GM19239 (cell line): ENCODE data around the gene USP3.

Experiments
- DNase-seq: peaks from one replicate; pipeline ENCODE4 v3.0.0; 2011; ENCODE audit warnings: low spot score; ENCODE audit not compliant: insufficient read length
- FAIRE-seq: peaks from 2 replicates; lab custom pipeline; 2011; peaks lifted over from hg19 to GRCh38; lab: Jason Lieb, UNC

Gene USP3

DNA sequence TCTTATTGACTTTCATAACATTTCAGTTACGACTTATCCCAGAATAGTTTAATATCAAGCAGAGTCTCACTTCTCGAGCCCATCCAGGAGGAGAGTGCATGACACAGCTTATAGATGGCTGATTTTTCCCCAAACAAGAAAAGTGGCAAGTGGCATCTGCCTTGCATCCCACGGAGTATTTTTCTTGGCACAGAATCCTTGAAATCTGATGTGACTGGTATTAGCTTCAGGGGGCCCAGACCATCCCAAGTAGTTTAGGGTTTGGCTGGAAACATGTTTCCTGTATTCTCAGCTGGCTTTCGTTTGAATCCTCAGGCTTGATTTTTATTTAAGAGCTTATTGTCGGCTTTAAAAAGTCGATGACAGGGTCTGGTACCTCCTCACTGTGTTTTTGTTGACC, 72.0 kb downstream of the USP3 start:
- DNase-seq: no peak
- FAIRE-seq: no peak

GRCh38 chr15:63582179-63582578, 77.8 kb downstream of the USP3 start:
- FAIRE-seq (no peak), DNase-seq (no peak)

DNA sequence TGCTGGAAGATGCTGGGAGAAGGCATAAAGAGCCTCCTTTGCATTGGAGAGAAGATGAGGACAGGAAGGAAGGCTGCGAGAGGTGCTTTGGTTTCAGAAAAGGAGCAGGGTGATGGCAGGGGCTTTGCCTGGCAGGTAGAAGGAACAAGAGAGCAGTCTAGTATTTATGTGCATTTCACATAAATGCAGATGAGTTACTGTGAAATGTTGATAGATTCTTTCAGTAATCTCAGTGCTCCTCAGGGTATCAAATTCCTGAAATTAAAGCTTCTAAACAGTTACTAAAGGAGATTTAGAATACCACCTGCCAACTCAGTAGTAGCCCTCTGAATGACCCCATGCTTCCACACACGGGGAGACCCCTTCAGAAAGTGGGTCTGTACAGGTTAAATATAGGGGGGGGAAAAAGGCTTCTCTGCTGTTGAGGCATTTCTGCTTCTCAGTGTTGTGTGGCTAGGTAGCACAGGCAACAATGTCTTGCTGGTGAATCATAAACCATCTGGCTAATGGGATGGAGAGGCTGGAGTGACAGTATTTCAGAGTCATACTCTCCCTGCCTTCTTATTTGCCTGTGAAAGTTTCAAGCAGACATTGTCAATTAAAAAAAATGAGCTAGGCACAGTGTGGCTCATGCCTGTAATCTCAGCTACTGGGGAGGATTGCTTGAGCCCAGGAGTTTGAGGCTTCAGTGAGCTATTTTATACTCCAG, 78.5 kb downstream of the USP3 start:
- no peak for FAIRE-seq
- no peak for DNase-seq

- FAIRE-seq: no peak
- no peak for DNase-seq
These were observed 82.4 kb downstream of the USP3 start for GRCh38 chr15:63586790-63587189.

DNA sequence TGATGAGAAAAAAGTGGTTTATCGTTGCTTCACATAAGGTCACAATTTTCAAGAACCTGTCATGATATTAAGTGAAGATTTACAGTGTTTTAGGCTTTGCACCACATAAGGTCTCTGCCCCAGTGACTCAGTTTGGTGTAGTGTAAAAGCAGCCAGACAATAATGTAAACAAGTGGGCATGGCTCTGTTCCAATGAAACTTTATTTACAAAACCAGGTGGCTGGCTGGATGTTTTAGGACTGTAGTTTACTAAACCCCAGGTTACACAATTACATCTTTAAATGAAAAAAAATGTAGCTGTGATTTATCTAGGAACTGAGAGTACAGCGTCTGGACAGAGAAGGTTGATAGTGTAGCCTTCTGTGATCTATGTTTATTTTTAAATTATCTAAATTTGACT, 83.1 kb downstream of the USP3 start:
- DNase-seq (no peak), FAIRE-seq (no peak)

DNA sequence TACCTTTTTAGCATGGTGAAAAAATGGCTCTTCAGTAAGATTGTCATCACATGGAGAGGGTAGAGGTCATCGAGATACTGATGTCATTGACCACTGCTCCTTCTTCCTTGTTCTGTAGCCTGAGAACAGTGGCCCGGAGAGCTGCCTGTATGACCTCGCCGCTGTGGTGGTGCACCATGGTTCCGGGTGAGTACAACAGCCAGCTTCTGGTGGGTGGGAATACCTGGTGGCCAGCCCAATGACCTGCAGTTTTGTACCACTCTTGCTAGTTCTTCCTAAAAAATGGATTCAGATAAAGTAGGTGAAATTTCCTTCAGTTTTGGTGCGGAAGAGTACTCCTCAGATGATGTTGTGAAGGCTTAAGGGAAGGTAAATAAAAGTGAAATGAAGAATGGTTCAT, 84.4 kb downstream of the USP3 start:
- no peak for DNase-seq
- FAIRE-seq: no peak

DNA sequence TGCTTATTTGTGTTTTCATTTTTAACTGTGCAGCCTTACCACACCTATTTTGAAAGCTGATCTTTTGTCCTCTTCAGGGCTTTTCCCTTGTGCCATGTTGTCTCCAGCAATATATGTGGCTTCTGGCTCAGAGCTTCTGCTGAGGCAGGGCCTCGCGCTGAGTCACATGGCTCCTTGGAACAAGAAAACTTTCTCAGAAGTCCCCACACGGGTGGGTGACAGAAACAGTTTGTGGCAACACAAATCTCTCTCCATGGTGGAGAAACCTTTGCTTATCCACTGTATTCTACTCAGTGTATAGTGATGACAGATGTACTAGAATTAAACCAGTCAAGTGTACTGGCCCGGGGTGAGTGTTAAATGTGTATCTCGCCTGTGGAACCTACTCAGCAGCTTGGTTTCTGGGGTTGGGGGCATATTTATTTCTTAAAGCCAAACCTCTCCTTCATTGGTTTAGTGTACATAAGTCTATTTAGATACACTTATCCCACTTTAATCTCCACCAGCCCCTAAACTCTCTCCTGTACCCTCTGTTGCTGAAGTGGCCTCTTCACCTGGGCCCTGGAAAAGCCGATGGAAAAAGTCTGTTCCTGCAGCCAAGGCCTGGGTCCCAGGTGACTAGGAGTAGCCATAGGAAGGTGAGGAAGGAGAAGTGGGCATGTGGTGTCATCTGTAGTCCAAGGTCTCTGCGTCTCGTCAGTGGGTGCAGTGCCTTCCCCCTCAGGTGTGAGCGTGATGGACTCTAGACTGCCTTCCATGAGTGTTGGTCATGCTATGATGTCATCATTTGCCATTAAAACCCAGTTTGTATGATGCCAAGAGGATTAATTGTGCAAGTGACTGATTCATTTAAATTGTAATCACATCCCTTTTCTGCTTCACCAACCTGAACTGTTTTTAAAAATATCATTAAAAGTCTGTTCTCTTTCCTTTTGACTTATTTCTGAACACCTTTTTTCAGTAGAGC, 89.6 kb downstream of the USP3 start:
- FAIRE-seq (peak; percentile 55), DNase-seq (no peak)

GRCh38 chr15:63595065-63595464, 90.7 kb downstream of the USP3 start:
- FAIRE-seq: no peak

GRCh38 chr15:63595688-63596087, 91.3 kb downstream of the USP3 start:
- DNase-seq: no peak
- peak; percentile 57 for FAIRE-seq

More at GRCh38 chr15:63595065-63595464, 90.7 kb downstream of the USP3 start:
- no peak for DNase-seq

DNA sequence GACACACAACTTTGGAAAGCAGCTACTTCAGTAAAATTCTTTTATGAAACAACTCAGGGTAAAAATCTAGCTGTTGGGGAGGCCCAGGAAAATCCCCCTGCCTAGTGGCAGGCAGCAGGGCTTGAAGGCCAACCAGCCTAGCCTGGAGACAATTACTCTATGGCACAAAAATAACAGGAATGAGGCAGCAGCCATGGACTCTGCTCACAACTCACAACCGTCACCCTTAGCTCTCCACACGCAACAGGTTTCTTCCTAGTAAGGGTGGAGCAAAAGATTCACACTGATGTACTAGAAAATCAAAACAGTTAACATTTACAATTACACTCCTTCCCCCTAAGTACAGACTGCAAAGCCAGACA, 92.3 kb downstream of the USP3 start:
- FAIRE-seq (no peak), DNase-seq (no peak)

- no peak for DNase-seq
- no peak for FAIRE-seq
These were observed 92.8 kb downstream of the USP3 start, which contains the start of gene FBXL22 for GRCh38 chr15:63597038-63597790. Gene FBXL22 (plus strand): TSS chr15:63597387. CDS start chr15:63597393, 6 bp downstream.

DNA sequence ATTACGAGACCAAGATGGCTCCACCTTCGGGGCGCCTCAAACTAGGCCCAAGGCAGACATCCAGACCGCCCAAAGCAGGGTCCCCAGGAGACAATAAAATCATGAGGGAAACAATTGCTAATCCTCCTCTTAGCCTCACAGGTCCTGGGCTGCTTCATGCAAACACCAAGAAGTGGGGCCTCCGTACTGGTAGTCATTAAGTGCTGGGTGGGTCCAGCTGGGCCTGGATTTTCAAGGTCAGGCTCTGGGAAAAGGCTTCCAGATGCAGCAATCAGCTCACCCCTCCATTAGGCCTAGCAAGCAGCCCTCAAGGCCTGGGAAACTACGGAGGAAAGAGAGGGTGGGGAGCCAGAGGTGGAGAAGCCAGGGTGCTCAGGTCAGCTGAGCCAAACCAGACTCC, 93.4 kb downstream of the USP3 start:
- DNase-seq: no peak
- FAIRE-seq: no peak

DNA sequence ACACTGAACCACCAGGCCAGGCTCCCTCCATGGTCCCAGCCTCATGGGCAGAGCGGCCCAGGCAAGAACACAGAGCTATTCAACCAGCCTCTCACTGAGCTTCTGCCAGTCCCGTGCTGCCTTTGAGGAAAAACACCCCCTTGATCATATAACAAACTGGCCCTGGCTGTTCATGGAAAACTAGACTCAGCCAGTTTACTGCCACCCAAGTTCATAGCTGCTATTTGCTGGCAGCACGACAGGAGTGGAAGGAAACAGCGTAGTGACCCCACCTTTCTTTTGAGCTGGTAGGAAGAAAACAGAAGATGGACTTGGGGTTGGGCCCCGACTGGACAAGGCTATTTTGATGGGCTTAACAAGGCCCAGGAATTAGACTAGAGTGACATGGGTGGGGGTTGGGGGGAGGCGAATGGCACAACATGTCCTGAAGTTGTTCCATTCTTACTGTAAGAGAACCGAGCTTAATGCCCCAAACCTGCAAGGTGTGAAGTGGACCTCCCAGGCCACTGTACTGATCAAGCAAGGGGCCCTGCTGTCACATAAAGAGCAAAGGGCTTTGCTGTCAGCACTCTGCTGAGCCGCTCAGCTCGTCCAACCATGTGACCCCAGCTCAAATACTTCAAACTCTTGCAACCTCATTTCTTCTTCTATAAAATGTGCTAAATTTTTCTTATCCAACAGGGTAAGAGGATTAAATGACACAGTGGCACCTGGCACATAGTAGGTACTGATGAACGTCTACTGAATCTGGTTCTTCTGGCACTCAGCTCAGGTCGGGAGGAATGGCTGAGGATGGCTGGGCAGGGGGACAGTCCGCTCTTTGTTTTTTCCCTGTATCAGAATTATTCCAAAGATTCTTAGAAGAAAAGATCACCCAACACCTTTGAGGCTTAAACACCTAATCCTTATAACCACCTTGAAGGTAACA, 94.3 kb downstream of the USP3 start:
- DNase-seq: no peak
- FAIRE-seq: no peak

DNA sequence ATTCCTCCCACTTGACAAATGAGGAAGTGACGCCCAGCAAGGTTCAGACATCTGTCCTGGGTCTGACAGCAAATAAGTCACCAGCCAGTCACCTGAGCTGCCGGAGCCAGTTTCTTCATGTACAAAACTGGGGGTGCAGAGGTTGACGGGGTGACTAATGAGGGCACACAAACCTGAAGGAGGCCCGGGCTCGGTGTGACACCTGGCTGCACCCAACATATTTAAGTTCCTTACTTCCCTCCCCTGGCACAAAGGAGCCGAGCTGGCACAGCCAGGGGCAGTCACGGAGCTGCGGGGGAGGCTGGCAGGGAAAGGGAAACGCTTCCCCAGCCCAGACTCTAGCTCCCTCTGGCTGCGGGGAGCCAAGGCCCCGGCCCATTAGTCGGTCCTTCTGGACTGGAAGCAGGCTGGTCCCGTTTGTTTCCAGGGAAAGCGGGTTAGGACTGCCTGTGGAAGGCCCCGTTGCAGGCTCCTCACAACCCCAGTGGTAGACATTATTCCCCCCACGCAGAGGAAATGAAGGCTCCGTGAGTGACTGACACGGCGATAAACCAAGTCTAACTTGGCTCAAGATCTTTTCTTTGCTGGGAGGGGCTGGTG, 95.1 kb downstream of the USP3 start:
- FAIRE-seq: peak; percentile 4
- DNase-seq: no peak

- FAIRE-seq: no peak
These were observed 95.7 kb downstream of the USP3 start for GRCh38 chr15:63600001-63600615.

DNA sequence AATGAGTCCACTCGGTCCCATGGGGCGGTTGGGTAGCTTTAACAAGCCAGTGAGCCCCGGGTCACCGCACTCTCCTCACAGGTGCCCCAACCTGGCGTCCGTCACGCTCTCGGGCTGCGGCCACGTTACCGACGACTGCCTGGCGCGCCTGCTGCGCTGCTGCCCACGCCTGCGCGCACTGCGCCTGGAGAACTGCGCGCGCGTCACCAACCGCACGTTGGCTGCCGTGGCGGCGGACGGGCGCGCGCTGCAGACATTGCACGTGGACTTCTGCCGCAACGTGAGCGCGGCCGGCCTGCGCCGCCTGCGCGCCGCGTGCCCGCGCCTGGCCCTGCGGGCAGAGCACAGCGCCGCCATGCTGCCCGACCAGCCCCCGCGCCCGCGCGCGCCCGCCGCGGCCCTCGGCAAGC, 96.2 kb downstream of the USP3 start:
- FAIRE-seq: peak; percentile 71
- DNase-seq: peak; percentile 80

More at GRCh38 chr15:63600001-63600615, 95.7 kb downstream of the USP3 start:
- no peak for DNase-seq

DNA sequence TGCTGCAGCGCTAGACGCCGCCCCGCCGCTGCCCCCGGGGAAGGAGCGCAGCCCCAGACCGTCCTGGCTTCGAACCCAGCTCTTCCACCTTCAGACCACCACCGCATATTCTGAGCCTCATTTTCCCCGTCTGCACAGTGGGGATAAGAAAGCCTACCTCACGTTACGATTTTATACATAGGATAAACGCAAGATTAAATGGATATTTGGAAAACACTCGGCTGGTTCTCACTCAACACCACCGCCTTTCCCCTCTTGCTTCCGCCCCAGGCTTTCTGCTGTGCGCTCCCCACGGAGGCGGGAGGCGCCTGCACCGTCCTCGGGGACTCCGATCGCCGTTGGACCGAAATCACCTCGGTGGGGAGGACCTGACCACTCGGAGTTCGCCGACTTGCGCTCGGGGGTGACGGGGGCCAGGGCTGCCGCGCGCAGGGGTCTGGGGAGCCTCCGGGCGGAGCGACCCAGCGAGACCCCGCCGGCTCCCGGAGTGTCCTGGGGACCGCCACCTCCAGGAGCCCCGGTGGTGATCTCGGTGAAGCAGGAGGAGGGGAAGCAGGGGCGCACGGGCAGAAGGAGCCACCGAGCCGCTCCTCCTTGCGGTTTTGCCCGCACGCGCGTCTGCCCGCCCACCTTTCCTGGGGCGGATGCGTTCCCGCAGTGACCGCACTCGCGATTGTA, 96.8 kb downstream of the USP3 start:
- FAIRE-seq (peak; percentile 78), DNase-seq (no peak)

GRCh38 chr15:63601704-63602185, 97.4 kb downstream of the USP3 start:
- FAIRE-seq: peak; percentile 54
- DNase-seq: no peak
